A172 (cell line): ENCODE results near the gene CALHM3. TPM values are rescaled to one million over a fixed set of nuclear protein-coding genes. Genes with fewer than 3 reads are reported as not detected.

Experiments used
- DNase-seq: peaks from one replicate; pipeline ENCODE4 v3.0.0-alpha.2; 2015; ENCODE audit warnings: low spot score
- total RNA-seq: library from RNA; depleted of rRNA; stranded (reverse); fragments of >200 nt; shearing (Covaris generic); gene quantifications from 2 replicates; pipeline ENCODE4 v1.2.3, GENCODE V29; 2014

CALHM3 gene
- total RNA-seq, 1 experiment from 2014 or later = 4.8 TPM

DNA sequence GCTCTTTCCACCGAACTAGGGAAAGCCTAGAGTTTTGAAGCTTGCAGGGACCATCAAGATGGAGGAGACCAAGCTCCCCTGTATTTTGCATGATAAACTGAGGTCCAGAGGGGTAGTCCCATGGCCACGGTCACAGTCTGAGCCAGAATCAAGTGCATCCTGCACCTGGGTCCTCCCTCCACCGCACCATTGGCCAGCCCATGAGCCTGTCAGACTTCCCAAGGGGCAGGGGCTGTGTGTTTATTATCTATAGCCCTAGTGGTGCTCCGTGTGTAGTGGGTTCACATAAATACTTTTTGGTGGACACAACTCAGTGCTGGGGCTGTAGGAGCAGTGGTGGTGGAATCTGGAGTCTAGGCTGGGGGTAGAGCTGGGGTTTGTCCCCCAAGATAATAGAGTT, 3.6 kb downstream of the CALHM3 start:
- no peak for DNase-seq

DNA sequence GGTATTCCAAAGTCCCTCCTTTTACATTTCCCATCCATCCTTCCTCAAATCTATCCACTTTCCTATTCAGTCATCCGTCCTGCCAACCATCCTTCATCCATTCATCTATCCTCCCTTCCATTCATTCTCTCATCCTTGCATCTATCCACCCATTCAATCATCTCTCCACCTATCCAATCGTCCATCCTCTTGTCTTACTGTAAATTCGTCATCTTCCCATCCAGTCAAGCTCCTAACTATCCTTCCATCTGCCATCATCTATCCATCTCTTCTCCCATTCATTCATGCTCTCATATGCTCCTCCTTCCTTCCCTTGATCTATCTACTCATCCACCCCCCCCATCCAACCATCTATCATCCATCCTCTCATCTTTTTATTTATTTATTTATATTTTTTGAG, 5.0 kb downstream of the CALHM3 start:
- no peak for DNase-seq

DNA sequence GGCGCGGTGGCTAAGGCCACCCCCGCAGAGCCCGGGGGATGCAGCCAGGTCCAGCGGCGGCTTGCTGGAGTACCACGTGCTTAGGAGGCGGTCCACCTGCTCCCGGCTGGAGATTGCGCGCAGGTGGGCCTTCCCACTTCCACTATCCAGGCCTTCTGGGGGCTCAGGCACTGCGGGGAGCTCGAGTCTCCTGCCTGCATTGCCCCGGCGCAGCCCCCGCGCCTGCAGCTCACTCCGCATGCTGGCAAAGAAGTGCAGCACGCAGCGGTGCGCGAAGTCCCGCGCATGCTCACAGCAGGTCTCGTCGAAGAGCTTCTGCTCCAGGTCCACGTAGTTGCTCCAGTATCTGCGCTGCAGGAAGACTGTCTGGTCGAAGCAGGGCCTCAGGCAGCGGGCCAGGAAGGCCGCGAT, 5.8 kb downstream of the CALHM3 start:
- no peak for DNase-seq

DNA sequence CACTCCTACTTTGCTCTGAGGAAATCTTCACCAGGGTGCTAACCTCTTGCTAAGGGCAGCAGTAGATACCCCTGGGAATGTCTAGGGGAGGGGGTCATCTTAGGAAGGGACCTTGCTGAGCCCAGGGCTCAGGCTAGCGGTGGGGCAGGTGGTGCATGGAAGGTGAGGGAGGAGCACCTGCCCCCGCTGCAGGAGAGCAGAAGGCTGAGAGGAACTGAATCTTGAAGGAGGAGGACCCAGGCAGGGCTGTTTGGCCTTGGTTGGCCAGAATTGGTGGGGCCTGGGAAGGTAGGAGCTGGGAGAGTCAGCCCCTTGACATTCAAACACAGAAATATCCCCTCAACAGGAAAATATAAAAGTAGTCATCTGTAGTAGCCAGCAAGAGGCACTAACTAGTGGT, 7.0 kb downstream of the CALHM3 start:
- no peak for DNase-seq

DNA sequence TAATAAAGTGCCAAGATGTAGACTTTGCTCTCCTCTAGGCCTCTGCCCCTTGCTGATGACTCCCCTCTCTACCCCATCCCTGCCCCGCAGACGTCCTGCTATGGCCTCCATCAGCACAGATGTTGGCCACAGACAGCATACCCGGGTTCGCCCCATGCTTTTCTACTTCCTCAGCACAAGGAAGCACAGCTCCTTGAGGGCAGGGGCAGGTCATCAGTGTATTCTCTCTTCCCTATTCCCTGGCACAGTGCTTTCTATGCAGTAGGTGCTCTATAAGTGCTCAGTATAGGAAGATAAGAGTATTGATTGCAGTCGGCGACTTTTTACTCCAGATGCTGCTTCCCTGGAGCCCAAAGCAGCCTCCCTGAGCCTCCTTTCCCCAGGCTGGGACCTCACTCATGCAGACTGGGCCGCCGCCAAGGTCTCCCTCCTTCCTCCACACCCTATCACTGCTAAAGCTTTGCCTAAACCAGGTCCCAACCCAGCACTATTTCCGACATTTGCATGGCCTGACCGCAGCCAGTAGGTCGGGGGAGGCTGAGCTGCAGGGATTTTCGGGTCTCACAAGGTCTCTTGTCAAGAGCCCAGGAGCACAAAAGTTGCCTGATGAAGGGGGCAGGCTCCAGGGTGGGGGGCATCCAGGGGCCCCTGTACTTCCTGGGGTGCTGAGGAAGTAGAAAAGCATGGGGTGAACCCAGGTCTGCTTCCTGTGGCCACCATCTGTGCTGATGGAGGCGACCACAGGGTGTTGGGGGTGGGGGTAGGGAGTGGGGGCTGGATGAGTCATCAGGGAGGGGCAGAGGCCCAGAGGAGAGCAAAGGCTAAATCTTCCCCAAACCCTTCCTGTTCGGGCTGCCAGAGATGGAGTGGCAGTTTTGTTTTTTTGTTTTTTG, 8.0 kb downstream of the CALHM3 start:
- DNase-seq = peak; percentile 65

DNA sequence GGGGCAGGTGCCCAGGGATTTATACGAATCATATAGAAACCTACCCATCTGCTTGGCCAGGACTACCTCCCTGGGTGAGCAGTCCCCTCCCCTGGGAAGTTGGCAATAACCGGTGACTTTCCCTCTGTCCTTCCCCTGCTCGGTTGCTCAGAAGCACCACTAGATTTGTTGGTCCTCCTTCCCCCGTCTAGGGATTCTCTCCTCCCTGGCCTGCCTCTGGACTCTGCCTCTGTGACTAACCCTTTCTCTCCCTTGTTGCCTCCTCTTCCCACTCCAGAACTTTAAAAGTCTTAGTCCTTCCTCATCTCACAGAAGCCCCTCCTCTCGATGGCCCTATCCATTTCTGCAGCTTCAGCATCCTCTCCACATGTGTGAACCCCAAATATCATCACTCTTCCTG, 9.8 kb downstream of the CALHM3 start:
- no peak for DNase-seq

DNA sequence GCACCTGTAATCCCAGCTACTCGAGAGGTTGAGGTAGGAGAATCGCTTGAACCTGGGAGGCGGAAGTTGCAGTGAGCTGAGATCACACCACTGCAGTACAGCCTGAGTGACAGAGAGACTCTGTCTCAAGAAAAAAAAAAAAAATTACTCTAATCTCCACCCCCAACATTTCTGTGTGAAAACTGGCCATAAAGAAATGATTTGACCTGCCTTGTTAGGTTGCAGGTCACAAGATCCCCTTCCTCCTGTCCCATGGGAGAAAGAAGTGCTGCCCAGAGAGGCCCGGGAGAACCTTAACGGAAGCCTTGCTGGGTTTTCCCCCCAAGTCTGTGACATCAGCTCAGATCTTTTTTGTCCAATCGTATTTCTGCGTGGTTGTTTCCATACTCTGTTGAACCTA, 11.6 kb downstream of the CALHM3 start:
- no peak for DNase-seq

DNA sequence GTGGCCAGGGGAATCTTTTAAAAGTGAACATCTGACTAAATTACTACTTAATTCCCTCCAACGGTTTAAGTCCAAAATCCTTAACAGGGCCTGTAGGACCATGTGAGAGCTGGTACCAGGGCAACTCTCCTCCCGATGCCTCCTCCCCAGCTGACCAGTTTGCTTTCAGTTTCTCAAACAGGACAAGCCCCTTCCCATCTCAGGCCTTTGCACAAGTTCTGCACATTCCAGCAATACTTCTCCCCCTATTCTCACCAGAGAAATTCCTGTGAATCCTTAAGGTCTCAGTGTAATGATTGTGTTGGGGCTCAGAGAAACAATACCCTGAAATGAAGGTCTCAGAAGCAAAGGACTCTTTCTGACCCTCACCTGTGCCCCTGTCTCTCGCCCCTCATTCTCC, 12.3 kb downstream of the CALHM3 start:
- no peak for DNase-seq

DNA sequence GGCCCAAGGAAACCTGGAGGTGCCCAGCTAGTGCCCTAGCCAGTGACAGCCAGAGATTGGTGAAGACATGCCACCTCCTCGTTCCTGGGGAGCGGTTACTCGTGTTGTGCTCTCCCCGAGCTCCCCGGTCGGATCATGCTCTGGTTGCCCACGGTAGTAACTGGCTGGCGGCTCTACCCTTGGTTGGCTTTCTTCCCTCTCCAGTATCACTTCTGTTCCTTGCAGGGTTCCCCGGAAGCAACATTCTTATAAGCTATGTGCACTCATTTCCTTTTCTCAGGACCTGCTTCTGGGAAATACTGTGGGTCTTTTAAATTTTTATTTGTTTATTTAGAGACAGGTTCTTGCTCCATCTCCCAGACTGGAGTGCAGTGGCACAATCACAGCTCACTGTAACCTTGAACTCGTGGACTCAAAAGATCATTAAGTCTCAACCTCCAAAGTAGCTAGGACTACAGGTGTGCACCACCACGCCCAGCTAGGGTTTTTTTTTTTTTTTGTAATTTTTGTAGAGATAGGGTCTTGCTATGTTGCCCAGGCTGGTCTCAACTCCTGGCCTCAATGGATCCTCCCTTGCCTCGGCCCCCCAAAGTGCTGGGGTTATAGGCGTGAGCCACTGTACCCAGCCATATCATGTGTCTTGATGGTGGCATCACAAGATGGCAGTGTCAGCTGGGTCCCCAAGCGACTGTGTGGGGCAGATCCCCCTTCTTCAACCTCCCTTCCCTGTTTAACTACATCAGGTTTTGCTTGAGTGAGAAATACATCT, 13.4 kb downstream of the CALHM3 start:
- no peak for DNase-seq

DNA sequence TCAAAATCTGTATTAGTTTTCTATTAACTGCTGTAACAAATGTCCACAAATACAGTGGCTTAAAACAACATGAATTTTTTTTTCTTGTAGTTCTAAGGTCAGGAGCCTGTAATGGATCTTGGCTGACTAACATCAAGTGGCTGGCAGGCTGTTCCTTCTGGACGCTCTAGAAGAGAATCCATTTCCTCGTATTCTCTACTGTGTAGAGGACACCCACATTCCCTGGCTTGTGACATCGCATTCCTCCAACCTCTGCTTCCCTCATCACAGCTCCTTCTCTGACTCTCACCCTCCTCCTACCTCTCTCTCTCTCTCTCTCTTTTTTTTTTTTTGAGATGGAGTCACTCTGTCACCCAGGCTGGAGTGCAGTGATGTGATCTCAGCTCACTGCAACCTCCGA, 15.5 kb downstream of the CALHM3 start:
- DNase-seq = no peak

DNA sequence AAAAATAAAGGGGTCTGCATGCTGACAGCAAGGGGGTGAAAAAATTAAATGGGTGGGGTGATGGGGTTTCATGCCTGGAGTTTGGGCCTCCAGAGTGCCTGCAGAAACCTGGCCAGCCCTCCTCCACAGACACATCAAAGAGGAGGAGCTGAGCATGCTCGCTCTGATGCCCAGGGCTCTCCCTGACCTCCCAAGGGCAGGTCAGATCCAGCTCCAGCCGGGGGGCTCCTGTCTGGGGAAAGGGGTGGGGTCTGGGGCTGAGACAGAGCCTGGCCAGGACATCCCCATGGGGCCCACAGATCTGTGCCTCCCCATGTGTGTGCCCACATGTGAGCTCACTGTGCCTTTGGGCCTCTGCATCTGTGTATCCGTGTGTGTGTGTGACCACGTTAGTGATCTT, 19.4 kb downstream of the CALHM3 start:
- DNase-seq = no peak

DNA sequence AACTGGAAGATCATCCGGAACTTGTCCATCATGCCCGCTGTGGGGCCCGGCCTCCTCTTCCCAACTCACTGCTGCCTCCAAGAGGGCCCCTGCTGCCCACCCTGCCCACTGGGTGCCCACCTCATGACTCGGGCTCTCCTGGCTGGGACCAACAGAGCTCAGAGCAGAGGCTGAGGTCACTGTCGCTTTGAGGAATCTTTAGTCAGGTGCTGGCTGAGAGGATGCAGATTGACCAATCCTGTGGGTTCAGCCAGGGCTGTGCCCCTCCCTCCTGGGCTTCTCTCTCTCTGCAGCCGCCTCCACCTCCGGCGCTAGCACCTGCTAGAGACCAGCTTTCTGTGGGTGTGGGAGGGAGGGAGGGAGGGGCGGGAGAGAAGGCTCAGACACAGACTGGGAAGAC, 20.3 kb downstream of the CALHM3 start, which contains the start of gene CALHM1:
Gene CALHM1, minus strand, starts transcription at position 181 of the 400 bp plus-strand sequence. Its CDS starts 149 bp downstream, at position 32.
- no peak for DNase-seq

DNA sequence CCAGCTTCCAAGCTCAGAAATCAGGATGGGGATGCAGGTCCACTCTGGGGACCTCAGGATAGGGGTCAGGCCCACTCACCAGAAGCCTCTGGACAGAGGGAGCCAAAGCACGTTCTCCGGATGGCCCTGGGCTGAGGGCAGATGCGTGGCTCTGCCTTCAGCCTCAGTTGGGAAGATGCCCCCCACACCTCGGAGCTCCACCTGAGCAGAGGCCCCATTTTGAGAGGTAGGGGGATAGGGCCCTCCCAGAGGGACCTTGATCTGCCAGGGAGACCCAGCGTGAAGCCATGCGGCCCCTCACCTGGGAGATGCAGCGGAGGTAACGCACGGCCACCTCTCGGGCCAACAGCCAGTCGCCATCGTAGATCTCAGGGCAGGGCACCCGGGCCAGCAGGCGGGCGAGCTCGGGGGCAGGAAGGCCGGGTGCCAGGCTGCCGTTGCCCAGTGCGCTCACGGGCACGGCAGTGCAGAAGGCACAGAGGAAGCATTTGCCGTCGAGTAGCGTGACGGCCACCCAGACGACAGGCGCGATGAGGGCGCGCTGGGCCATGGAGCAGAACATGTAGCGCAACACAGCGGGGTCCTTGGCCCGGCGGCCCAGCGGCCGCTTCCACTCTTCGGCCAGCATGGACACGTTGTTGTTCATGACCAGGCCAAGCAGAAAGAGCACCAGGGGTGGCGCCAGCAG, 21.0 kb downstream of the CALHM3 start:
- no peak for DNase-seq

DNA sequence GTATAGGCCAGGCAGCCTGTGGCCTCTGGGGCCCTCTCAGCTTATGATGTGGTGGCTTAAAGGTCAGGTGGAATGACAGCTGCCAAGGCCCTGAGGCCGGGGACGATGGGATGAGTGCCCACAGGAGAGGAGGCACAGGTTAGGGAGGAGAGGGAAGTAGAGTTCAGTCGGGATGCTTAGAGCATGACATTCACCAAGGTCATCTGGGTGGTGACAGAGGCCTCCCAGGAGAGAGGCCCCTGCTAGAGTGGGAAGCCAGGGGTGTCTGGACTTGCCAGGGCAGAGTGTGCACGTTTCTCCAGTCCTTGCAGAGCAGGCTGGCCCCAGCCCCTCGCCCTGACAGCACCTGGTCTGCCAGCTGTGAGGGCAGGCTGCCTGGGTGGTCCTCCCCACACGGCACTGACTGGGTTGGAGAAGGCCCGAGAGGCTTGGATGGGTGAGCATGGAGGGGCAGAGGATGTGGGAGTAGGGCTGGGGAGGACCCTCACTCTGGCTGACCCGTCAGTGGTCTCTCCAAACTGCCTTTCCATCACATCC, 21.8 kb downstream of the CALHM3 start:
- DNase-seq = no peak

DNA sequence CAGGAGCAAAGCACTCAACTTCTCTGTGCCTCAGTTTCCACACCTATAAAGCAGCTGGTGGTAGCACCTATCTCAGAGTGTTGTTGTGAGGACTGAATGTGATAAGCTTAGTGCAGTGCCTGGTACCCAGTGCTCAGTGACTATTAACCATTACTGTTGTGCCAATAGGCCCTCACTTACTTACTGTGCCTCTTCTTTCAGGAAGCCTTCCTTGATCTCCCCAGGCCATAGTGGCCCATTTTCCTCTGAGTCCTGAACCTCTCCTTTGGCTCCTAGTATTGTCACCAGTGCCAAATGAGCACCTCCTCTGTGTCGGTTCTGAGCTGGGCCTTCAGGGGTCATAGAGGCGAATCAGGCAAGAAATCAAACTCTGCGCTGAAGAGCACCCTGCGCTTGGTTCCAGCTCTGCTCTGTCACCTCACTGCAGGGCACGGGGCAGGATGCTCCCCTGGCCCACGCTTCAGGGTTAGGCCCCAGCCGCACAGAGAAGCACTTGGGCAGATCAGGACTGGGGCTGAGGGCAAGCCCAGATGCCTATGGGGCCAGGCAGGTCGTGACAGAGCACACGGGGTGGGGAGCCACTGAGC, 22.9 kb downstream of the CALHM3 start:
- DNase-seq = no peak

DNA sequence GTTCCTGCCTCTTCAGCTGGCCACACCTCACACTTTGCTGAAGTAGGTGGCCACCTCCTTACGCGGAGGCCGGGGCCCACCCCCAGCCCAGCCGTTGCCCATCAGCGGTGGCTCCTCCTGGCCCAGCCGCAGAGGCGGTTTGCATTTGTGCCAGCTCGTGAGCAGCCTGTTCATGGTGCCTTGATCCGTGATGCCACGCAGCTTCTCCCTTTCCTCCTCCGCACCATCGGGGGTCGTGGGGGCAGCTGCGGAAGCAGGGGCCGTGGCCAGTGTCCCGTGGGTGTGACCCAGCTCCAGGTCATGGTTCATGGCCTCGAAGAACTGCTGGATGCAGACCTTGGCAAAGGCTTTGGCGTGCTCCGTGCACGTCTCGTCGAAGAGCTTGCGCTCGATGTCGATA, 23.8 kb downstream of the CALHM3 start:
- no peak for DNase-seq

DNA sequence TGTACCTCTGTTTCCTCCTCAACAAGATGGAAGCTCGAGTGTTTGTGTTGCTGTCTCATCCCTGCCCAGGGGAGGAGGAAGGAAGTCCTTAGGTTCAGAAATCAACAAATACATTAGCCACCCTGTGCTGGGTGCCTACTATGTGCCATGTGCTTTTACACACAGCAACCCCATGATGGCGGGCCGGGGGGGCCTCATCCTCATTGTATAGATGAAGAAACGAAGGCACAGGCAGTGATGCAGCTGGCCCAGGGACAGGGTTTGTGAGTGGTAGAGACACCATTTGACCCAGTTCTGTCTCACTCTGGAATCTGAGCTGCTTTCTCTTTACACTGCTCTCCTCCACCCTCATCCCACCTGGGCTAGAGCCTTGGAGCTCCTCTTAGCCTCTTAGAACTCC, 25.0 kb downstream of the CALHM3 start:
- DNase-seq = no peak

DNA sequence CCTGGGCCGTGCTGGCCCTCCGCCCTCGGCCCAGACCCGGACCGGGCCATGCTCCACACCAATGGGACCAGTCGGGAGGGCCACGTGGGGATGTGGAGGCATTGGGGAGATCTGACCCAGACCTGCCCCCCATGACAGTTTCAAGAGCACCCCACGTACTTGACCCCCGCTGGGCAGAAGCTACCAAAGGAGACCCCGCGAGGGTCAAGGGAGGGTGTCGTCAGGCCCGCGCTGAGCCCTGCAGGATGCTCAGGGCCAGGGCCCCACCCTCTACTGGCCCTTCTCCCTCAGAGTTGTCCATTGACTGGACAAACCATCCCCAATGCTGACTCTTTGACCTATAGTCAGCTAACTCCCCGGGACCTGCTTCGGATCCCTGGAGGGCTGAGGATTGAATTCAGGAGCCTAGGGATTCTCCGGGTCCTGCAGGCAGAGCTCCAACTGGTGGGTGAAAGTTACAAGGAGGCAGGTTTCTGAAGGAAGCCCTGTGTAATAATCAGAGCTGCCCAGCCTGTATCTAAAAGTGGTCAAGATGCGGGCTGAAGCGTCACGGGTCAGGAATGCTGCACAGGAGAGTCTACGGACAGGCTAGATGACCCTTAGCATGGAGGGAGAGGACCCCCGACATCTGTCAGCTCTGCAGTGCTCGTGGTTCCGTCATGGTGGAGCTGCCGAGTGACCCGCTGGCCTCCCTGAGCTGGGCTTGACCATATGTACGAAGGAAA, 26.4 kb downstream of the CALHM3 start:
- DNase-seq = no peak

DNA sequence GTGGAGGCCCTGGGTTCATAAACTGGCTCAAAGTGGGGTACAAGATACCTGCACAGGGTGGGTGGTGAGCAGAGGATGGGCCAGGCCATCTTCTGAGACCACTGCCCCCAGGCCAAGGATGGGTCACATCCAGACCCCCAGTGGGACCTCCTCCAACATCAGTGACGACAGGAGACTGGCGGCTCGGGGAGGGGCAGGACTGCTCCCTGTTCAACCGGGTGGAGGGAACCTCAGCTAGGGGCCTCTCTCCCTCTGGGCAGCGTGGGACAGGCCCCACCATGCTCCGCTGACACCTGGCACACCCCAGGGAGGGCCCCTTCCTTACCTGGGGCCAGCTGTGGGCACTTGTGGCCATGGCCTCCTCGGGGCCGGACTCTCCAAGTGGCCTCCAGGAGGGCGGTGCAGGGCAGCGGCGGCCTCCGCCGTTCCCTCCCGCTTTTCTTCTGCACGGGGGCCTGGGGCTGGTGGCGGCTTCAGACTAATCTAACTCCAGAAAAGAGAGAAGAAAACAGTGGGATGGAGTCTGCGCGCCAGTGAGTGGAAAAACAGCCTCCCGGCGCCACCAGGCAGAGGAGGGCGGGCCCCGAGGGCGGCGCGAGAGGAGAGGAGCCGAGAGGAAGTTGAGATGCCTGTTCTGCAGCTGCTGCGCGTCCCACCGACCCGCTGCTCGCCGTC, 27.1 kb downstream of the CALHM3 start, which contains the start of gene CALHM2:
Gene CALHM2, minus strand, starts transcription at position 540 of the 675 bp plus-strand sequence. CDS start 2,429 bp downstream, outside the sequence.
- peak; percentile 26 for DNase-seq

DNA sequence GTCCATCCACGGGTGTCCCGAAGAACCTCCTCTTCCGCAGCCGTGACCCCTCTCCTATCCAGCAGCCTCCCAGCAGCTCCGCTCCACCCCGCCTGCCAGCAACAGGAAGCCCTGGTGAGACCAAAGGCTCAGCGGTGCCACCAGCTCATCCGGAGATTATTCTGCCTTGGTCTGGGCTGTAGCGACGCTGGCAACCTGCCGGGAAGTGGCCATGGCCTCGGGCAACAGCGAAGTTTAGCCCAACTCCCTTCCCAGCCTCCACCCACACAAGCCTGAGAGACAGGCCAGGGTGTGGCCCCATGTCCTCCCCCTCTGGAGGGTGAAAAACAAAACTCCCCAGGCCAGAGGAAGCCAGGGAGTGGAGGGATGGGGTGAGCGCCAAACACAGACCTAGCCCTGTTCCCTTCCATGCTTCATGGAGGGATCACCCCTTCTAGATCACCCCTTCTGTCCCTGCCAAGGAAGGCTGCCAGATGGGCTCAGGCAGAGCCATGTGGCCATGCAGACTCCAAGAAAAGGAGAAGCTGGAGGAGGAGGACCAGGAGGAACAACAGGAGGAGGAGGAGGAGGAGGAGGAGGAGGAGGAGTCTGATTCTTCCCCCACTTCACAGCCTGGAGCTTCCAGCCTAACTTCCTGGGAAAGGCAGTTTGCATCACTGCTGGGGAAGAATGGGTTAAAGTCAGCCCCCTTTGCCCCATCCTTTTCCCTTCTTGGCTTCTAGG, 27.8 kb downstream of the CALHM3 start:
- DNase-seq = peak; percentile 88
